ENCODE measurements around the gene SORD. TPM values are rescaled to one million over a fixed set of nuclear protein-coding genes. Genes with fewer than 3 reads are reported as not detected.
"Not testable (repeated sequence)": the region's sequence is repeated elsewhere in the genome, so short reads cannot be mapped to it uniquely, and the experiment has no call there.

Gene SORD
- total RNA-seq, 1 experiment from 2014 or later, result 53.1 TPM

DNA sequence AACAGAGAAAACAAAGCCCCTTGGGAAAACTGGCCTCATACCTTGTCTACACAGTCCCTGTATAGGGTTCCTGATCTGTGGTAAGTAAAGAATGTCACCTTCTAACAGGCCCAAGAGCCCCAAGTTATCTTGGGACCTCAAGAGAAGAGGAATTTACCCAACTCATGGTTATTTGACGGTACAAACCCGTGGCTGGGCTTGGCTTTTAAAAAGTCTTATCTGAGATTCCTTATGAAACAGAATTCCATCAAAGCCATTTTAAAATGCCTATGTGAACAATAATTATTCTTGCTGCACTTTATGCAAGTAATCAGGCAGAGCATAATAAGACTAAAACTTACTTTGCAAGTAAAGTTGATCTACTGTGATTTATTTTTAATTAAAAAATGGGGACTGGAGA, 13.9 kb upstream of the SORD start:
- no peaks in the 10 kb centered on the region for H3K27me3 ChIP-seq (ENCODE audit: control insufficient read depth, insufficient read depth, low read length)
- no peaks in the 10 kb centered on the region for H3K36me3 ChIP-seq (replicated peaks; ENCODE audit: control insufficient read depth, insufficient read depth, low read length)
- no peak for DNase-seq
- no peak overlapping the region for H3K4me3 ChIP-seq (ENCODE audit: insufficient read depth, low read depth, low read length)

DNA sequence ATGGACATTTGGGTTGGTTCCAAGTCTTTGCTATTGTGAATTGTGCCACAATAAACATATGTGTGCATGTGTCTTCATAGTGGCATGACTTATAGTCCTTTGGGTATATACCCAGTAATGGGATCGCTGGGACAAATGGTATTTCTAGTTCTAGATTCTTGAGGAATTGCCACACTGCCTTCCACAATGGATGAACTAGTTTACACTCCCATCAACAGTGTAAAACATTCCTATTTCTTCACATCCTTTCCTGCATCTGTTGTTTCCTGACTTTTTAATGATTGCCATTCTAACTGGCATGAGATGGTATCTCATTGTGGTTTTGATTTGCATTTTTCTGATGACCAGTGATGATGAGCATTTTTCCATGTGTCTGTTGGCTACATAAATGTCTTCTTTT, 7.9 kb upstream of the SORD start:
- not testable (repeated sequence) for H3K36me3 ChIP-seq (replicated peaks; ENCODE audit: control insufficient read depth, insufficient read depth, low read length); H3K27me3 ChIP-seq (ENCODE audit: control insufficient read depth, insufficient read depth, low read length); DNase-seq; H3K4me3 ChIP-seq (ENCODE audit: insufficient read depth, low read depth, low read length)

DNA sequence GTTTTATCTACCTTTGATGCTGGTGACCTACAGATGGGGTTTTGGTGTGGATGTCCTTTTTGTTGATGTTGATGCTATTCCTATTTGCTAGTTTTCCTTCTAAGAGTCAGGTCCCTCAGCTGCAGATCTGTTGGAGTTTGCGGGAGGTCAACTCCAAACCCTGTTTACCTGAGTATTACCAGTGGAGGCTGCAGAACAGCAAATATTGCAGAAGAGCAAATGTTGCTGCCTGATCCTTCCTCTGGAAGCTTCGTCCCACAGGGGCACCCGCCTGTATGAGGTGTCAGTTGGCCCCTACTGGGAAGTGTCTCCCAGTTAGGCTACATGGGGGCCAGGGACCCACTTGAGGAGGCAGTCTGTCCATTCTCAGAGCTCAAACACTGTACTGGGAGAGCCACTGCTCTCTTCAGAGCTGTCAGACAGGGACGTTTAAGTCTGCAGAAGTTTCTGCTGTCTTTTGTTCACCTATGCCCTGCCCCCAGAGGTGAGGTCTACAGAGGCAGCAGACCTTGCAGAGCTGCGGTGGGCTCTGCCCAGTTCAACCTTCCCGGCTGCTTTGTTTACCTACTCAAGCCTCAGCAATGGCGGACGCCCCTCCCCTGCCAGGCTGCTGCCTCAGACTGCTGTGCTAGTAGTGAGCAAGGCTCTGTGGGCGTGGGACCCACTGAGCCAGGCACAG, 2.6 kb upstream of the SORD start:
- not testable (repeated sequence) for DNase-seq; H3K4me3 ChIP-seq (ENCODE audit: insufficient read depth, low read depth, low read length); H3K36me3 ChIP-seq (replicated peaks; ENCODE audit: control insufficient read depth, insufficient read depth, low read length); H3K27me3 ChIP-seq (ENCODE audit: control insufficient read depth, insufficient read depth, low read length)

DNA sequence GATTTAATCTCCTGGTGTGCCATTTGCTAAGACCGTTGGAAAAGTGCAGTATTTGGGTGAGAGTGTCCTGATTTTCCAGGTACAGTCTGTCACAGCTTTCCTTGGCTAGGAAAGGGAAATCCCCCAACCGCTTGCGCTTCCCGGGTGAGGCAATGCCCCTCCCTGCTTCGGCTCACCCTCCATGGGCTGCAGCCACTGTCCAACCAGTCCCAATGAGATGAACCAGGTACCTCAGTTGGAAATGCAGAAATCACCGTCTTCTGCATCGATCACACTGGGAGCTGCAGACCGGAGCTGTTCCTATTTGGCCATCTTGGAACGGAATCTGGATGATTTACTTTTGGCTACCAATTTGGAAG, 2.1 kb upstream of the SORD start:
- DNase-seq; H3K27me3 ChIP-seq (ENCODE audit: control insufficient read depth, insufficient read depth, low read length); H3K4me3 ChIP-seq (ENCODE audit: insufficient read depth, low read depth, low read length); H3K36me3 ChIP-seq (replicated peaks; ENCODE audit: control insufficient read depth, insufficient read depth, low read length): not testable (repeated sequence)

DNA sequence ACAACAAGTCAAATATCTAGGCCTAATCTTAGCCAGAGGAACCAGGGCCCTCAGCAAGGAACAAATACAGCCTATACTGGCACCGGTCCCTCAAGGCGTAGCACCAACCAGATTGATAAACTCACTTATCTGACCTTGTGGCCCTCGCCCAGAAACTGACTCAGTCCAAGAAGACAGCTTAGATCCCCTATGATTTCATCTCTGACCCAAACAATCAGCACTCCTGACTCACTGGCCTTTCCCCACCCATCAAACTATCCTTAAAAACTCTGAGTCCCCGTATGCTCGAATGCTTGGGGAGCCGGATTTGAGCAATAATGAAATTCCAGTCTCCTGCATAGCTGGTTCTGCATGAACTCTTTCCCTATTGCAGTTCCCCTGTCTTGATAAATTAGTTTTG, 1.6 kb upstream of the SORD start:
- Histone ChIP-seq H3K4me3 (ENCODE audit: insufficient read depth, low read depth, low read length) (no peak overlapping the region), H3K36me3 (replicated peaks; ENCODE audit: control insufficient read depth, insufficient read depth, low read length) (no peaks in the 10 kb centered on the region), H3K27me3 (ENCODE audit: control insufficient read depth, insufficient read depth, low read length) (peaks cover 2% of the 10 kb centered on the region)
- no peak for DNase-seq

DNA sequence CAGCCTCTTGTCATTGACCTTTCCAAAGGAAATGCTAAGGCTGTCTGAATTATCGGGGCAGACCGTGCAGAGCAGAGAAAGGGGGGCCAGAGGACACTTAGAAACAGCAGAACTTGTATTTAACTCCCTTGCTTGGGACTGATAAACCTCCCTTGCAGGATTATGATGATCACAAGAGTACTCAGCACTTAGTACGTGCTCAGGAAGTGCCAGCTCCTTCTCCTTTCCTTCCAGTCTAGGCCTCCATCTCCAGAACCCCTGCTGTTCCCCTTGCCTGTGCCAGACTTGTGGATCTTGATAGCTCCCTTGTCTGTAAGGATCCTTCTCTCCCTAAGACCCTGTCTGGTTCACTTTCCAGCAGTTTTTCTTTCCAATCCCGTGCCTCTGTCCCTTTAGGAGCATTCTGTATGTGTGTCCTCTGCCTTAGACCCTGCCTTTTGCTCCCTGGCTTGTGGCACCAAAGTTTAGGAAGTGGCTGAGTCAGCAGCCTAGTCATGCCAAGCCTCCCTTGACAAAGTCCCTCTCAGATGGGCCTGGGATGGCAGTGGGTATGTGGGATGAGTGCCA, 747 bp downstream of the SORD start:
- peak; percentile 19 for DNase-seq

DNA sequence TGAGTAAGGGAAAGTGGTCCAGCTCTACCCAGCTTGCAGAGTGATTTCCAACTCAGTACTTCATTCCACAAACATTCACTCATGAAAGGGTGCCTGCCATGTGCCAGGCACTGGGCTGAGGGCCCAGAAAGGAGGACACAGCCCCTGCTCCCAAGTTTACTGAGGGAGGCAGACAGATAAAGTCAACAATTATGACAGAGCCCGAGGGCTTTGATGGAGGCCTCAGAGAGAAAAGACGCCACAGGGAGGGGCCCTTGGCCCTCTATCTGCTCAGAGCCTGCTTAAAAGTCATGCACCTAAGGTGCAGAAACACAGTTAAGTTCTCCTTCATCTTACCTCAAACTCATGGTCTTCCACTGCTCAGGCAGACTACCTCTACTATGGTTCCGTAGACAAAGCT, 1.7 kb downstream of the SORD start:
- H3K4me3 ChIP-seq (ENCODE audit: insufficient read depth, low read depth, low read length); H3K27me3 ChIP-seq (ENCODE audit: control insufficient read depth, insufficient read depth, low read length); H3K36me3 ChIP-seq (replicated peaks; ENCODE audit: control insufficient read depth, insufficient read depth, low read length); DNase-seq: not testable (repeated sequence)

More for the DNA sequence above, 747 bp downstream of the SORD start:
- Histone ChIP-seq H3K4me3 (ENCODE audit: insufficient read depth, low read depth, low read length) (peak overlapping the region; percentile 87), H3K27me3 (ENCODE audit: control insufficient read depth, insufficient read depth, low read length) (peaks cover 2% of the 10 kb centered on the region), H3K36me3 (replicated peaks; ENCODE audit: control insufficient read depth, insufficient read depth, low read length) (no peaks in the 10 kb centered on the region)

DNA sequence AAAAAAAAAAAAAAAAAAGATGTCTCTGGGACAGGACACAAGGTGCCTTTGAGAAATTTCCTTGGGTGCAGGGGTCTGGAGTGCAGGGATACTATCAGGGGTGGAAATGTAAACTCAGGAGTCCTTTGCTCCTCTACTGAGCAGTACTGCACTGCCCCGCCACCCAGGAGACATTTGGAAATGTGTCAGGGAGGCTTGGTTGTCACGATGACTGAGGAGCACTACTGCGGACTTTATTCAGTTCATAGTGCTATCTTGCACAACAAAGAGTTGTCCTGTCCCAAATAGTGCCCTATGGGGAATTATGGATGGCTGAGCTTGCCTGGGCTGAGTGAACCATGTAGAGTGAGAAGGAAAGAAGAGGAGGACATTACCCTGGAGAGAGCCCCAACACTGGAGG, 2.6 kb downstream of the SORD start:
- DNase-seq; H3K27me3 ChIP-seq (ENCODE audit: control insufficient read depth, insufficient read depth, low read length); H3K36me3 ChIP-seq (replicated peaks; ENCODE audit: control insufficient read depth, insufficient read depth, low read length); H3K4me3 ChIP-seq (ENCODE audit: insufficient read depth, low read depth, low read length): not testable (repeated sequence)

DNA sequence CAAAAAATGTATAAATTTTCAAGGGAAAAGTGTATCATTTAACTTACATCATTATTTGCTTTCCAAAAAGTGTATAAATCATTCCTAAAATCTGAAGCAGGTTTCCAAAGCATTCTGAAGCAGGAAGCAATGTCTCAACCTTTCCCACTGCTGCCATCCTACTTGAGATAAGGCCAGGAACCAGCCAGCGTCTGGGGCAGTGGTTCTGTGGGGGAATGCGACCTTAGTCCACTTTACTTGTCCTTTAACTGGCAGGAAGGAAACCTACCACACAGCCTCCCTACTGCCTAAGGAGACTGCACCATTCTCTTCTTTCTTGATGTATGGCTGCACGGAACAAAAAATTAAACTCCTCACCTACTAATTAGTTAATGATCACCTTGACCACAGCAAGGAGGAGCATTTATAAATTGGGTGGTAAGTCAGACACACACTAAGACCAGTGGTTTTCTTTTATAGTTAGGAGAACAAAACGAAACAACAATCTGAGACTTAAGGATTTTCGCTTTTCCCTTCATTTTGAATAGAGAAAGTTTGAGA, 3.7 kb downstream of the SORD start:
- no peak for DNase-seq
- peaks cover 2% of the 10 kb centered on the region for H3K27me3 ChIP-seq (ENCODE audit: control insufficient read depth, insufficient read depth, low read length)
- H3K4me3 ChIP-seq (ENCODE audit: insufficient read depth, low read depth, low read length), result no peak overlapping the region
- H3K36me3 ChIP-seq (replicated peaks; ENCODE audit: control insufficient read depth, insufficient read depth, low read length), result peaks cover 2% of the 10 kb centered on the region

DNA sequence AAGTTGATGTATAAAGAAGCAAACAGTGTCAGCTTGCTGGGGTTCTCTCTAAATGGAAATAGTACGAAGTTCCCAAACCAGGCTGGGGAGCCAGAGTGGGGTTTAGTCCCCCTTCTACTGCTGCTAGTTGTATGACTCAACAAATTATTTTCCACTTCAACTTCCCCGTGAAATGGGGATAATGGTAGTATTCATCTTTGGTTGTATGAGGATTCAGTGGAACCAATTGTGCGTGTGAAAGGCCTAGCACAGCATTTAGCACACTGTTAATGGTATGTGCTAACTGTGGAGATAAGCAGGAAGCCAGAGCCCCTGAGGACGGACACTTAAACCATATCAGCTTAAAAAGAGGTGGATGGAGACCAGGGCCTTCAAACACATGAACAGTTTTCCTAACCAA, 4.2 kb downstream of the SORD start:
- Histone ChIP-seq H3K36me3 (replicated peaks; ENCODE audit: control insufficient read depth, insufficient read depth, low read length) (peaks cover 2% of the 10 kb centered on the region), H3K4me3 (ENCODE audit: insufficient read depth, low read depth, low read length) (no peak overlapping the region), H3K27me3 (ENCODE audit: control insufficient read depth, insufficient read depth, low read length) (peaks cover 2% of the 10 kb centered on the region)
- DNase-seq, result no peak

DNA sequence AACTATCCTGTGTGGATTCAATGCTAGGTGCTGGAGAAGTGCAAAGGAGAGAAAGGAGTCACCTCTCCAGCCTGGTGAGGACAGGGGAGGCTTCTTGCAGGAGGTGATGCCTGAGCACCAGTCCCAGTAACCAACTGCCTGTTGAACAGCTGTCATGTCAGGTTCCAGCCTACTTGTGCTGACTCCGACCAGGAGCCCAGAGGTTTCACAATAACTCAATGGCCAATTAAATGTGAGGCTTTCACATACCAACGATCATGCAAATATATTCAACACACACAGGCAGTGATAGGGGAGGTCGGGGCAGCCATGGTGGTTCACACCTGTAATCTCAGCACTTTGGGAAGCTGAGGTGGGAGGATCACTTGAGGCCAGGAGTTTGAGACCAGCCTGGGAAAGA, 7.7 kb downstream of the SORD start:
- no peaks in the 10 kb centered on the region for H3K27me3 ChIP-seq (ENCODE audit: control insufficient read depth, insufficient read depth, low read length)
- no peak for DNase-seq
- no peak overlapping the region for H3K4me3 ChIP-seq (ENCODE audit: insufficient read depth, low read depth, low read length)
- H3K36me3 ChIP-seq (replicated peaks; ENCODE audit: control insufficient read depth, insufficient read depth, low read length), result peaks cover 2% of the 10 kb centered on the region

DNA sequence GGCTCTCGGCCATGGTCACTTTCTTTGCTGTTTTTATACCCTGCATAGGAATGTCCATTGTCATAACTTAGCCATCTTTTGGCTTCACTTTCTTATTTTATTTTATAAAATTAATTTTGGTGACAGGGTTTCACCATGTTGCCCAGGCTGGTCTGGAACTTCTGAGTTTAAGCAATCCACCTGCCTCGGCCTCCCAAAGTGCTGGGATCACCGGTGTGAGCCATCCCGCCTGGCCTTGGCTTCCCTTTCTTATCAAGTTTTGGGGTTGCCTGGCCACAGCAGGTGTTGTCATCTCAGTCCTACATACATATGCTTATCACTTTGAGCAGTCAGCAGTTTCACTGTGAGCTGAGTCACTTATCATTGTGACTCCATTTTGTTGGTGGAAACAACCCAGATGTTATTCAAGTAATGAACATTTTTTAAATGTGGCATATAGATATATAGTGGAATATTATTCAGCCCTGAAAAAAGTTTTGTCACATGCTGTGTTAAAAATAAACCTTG, 8.6 kb downstream of the SORD start:
- H3K36me3 ChIP-seq (replicated peaks; ENCODE audit: control insufficient read depth, insufficient read depth, low read length); H3K4me3 ChIP-seq (ENCODE audit: insufficient read depth, low read depth, low read length); H3K27me3 ChIP-seq (ENCODE audit: control insufficient read depth, insufficient read depth, low read length); DNase-seq: not testable (repeated sequence)

DNA sequence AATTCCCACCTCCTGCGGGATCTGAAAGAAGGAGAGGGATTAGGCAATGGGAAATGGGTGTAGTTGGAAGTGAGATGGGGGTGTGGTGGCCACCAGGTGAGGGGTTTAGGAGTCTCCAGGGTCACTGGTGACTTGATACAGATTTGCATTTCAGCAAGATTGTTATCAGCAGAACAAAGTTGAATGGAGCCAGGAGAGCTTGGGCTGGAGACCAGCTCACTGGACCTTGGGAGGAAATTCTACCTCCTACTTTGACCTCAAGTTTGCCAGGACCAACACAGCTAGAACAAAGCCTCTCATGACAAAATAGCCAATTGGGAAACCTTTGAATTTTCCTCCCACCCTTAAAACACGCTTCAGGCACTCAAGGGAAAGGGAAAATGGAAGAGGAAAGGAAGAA, 9.5 kb downstream of the SORD start:
- not testable (repeated sequence) for H3K36me3 ChIP-seq (replicated peaks; ENCODE audit: control insufficient read depth, insufficient read depth, low read length); H3K27me3 ChIP-seq (ENCODE audit: control insufficient read depth, insufficient read depth, low read length)

DNA sequence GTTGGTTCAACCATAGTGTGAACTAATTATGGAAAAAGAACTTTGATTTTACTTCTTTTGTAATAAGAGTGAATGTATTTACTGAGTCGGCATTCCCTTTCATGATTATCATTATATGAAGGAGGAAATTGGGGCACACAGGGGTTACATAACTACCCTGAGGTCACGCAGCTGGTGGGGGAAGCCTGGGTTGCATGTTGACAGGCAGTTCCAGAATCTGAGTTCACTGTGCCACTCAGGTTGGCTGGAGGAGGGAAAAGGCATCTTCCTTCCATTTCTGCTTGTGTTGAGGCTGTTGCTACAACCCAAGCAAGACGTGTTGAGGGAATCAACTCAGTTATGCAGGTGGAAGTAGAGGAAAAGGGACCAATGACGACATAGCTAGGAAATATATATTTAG, 11.1 kb downstream of the SORD start:
- not testable (repeated sequence) for H3K36me3 ChIP-seq (replicated peaks; ENCODE audit: control insufficient read depth, insufficient read depth, low read length); H3K27me3 ChIP-seq (ENCODE audit: control insufficient read depth, insufficient read depth, low read length); DNase-seq; H3K4me3 ChIP-seq (ENCODE audit: insufficient read depth, low read depth, low read length)

More for the DNA sequence above, 9.5 kb downstream of the SORD start:
- not testable (repeated sequence) for H3K4me3 ChIP-seq (ENCODE audit: insufficient read depth, low read depth, low read length); DNase-seq

DNA sequence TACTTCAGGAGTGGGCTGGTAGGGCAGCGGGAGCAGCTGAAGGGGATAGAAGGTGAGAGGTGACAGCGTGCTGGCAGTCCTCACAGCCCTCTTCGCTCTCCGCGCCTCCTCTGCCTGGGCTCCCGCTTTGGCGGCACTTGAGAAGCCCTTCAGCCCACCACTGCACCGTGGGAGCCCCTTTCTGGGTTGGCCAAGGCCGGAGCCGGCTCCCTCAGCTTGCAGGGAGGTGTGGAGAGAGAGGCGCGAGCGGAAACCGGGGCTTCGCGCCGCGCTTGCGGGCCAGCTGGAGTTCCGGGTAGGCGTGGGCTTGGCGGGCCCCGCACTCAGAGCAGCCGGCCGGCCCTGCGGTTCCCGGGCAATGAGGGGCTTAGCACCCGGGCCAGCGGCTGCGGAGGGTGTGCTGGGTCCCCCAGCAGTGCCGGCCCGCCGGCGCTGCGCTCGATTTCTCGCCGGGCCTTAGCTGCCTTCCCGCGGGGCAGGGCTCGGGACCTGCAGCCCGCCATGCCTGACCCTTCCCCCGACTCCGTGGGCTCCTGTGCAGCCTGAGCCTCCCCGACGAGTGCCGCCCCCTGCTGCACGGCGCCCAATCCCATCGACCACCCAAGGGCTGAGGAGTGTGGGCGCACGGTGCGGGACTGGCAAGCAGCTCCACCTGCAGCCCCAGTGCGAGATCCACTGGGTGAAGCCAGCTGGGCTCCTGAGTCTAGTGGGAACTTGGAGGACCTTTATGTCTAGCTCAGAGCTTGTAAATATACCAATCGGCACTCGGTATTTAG, 11.8 kb downstream of the SORD start:
- H3K36me3 ChIP-seq (replicated peaks; ENCODE audit: control insufficient read depth, insufficient read depth, low read length); H3K27me3 ChIP-seq (ENCODE audit: control insufficient read depth, insufficient read depth, low read length); DNase-seq; H3K4me3 ChIP-seq (ENCODE audit: insufficient read depth, low read depth, low read length): not testable (repeated sequence)

All from H7 (cell line).